GM20431 (cell line): ENCODE measurements around the gene PSMB9.
"Not testable (repeated sequence)": the region's sequence is repeated elsewhere in the genome, so short reads cannot be mapped to it uniquely, and the experiment has no call there.

ENCODE experiments used
- in situ Hi-C: fragments of 300-500 bp; cut with MseI, MboI; formaldehyde crosslinking; loops from one replicate; pipeline ENCODE4 v1.15.0; 2020; ENCODE audit warnings: low sequenced_read_pairs; ENCODE audit not compliant: unreplicated experiment

The PSMB9 gene

GRCh38 chr6:32853541-32854375, at the start of gene PSMB9, which contains the start of gene TAP1:
Gene PSMB9 (plus strand): TSS chr6:32854192. CDS start chr6:32854230, 38 bp downstream.
Gene TAP1 (minus strand): TSS chr6:32853704. CDS start chr6:32853636, 68 bp downstream.
- in situ Hi-C loops = no loop called here

GRCh38 chr6:32805404-32805803, 48.6 kb upstream of the PSMB9 start:
- in situ Hi-C loops = not testable (repeated sequence)

GRCh38 chr6:32807020-32807580, 46.9 kb upstream of the PSMB9 start:
- in situ Hi-C loops = no loop called here

DNA sequence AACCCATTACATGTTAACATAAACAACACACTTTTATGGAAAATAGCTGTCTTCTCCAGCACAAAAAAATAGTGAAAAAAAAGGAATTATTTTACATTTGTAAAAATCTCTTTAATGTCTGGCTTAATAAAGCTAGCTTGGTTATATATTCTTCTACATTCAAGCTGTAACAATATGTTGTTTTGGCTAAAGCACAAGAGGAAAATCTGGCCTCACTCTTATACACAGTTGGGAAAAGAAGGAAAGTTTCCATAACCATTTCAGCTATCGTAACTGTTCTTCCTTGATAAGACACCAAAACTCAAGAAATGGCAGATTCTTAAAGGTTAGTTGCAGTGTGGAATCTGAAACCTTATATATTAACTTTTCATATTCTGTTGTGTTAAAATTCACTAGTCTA, 44.8 kb upstream of the PSMB9 start:
- in situ Hi-C loops = no loop called here

GRCh38 chr6:32814145-32814544, 39.8 kb upstream of the PSMB9 start:
- in situ Hi-C loops = no loop called here

DNA sequence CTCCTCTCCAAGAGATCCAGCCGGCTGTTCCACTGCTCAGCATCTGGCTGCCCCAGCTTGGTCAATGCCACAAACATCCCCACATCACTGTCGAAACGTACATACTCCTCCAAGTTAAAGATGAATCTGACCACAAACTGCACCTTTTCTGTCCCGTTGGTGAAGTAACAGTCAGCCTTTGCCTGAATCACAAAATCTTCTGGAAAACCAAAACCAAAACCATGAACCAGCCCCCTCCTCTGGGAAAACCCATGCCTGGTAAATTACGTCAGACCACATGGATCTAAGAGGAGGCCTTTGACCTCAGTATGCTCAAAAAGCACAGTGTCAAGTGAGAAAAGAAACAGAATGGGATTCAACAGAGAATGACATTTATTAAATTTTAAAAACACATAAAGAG, 38.9 kb upstream of the PSMB9 start:
- in situ Hi-C loops = no loop called here

GRCh38 chr6:32815996-32816395, 38.0 kb upstream of the PSMB9 start:
- in situ Hi-C loops = no loop called here

DNA sequence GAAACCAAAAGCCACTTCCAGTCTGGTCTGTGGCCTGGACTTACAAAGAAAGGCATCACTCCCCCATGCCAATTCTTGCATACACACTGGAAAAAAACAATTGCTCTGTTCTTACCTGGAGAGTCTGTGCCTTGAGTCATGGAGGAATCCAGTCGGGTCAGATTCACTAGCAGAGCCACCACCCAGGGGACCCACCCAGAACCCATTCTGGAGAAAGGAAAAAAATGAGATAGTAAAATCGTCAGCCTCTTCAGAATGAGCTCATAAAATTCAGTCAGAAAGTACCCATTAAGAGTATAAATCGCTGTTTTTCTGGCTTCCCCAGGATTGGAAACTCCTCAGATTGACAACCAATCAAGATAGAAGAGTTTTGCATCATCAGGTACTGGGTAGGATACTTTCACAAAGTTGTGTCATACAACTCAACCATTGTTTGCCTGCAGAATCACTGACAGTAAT, 37.2 kb upstream of the PSMB9 start, which contains the start of gene HLA-DOB:
HLA-DOB (minus strand) TSS at position 257 of the 459 bp plus-strand sequence; CDS start at position 206, 51 bp downstream.
- in situ Hi-C loops = no loop called here

DNA sequence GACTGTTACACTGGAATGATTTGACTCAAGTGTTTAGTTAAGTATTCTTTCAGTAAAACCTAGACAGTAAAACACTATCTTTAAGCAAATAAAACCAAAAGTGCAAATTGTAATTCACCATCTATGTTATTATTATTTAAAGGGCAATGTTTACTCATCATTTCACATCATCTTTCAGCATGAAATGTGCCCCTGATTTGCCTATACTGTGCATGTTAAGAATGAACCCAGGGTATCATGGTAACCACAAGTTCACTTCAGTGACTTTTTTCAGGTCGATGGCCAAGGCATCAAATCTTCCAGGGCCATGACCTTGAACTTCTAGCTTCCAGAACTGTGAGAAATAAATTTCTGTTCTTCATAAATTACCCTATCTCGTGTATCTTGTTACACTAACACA, 35.1 kb upstream of the PSMB9 start:
- in situ Hi-C loops = no loop called here

GRCh38 chr6:32819729-32820128, 34.3 kb upstream of the PSMB9 start:
- in situ Hi-C loops = no loop called here

DNA sequence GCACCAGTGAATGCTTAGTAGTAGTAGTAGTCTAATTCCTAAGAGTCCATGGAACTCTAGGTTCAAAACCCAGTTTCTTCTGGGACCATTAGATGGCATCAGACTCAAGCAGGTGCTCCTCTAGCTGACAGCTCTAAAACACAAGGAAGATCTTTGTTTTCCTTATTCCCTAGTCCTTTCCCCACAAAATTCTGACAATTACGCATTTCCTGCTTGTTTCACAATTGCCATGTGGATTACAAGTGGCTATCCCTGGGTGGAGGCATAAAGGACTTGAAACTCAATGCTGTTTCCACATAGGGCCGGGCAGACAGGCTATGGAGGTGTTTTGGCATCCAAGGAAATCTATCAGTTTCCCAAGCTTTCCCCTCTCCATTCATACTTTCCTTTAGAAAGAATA, 28.0 kb upstream of the PSMB9 start:
- in situ Hi-C loops = no loop called here

- in situ Hi-C loops = no loop called here
Observed at GRCh38 chr6:32827025-32827424, 27.0 kb upstream of the PSMB9 start.

- in situ Hi-C loops = no loop called here
Observed at GRCh38 chr6:32829495-32829894, 24.5 kb upstream of the PSMB9 start.

- in situ Hi-C loops = no loop called here
Observed at GRCh38 chr6:32830017-32830416, 24.0 kb upstream of the PSMB9 start.

GRCh38 chr6:32830936-32831335, 23.1 kb upstream of the PSMB9 start:
- in situ Hi-C loops = no loop called here

- in situ Hi-C loops = no loop called here
Observed at GRCh38 chr6:32832535-32832934, 21.5 kb upstream of the PSMB9 start.

GRCh38 chr6:32833664-32834063, 20.3 kb upstream of the PSMB9 start:
- in situ Hi-C loops = no loop called here

DNA sequence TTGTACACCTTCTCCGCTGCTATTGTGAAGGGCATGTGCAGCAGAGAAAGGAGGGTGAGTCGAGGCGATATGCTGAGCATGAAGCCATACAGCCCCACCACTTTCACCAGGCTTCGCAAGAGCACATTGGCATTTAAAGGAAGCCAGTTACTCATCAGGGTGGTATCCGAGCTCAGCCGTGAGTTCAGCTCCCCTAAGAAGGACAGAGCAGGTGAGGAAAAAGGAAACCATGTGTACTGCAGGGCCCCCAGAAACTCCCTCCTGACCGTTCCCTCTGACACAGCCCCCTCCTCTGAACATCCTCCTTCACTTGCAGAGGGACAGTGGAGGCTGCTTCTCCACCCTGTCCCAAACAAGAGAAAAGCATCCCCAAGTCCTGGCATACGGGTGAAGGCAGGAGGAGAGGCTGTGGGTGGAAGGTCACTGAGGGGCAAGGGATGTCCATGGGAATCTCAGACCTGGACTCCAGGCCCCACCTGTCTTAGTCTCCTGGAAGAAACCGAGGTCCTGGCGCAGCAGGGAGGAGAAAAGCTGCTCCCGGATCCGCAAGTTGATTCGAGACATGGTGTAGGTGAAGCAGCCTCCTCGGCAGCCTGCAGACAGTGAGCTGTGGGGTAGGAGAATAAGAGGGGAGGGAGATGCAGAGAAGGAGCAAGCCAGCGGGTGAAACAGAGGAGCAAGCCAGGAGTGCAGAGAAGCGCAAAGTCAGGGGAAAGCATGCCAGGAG, 18.7 kb upstream of the PSMB9 start:
- in situ Hi-C loops = no loop called here

- in situ Hi-C loops = no loop called here
Observed at GRCh38 chr6:32836873-32837272, 17.1 kb upstream of the PSMB9 start.

DNA sequence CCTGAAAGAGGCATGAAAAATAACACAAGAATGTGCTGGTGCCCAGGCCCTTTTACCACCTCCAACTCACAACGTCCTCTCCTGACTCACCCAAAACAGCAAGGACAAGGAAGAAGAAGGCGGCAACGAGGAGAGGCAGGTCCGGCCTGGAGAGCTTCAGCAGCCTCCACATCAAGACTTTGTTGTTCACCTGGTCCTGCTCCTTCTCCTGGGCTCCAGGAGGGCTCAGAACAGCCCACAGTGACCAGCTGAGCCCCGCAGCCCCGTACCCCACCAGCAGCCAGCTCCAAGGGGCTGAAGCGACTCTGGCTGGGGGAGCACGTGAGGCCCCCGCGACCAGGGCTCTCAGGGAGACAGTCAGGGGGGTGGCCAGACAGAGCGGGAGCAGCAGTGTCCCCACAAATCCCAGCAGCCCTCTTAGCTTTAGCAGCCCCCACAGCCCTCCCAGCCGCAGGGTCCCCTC, 16.3 kb upstream of the PSMB9 start:
- in situ Hi-C loops = no loop called here
